ENCODE measurements around the gene HOXC4.
"Not testable (repeated sequence)": the region's sequence is repeated elsewhere in the genome, so short reads cannot be mapped to it uniquely, and the experiment has no call there.

Gene HOXC4

GRCh38 chr12:54098644-54099043, 45.0 kb downstream of the HOXC4 start:
- H3K4me3 ChIP-seq (ENCODE audit: low read depth in 1 of 2, low read length in 2 of 2); H3K9ac ChIP-seq (ENCODE audit: low read length); H3K4me1 ChIP-seq (ENCODE audit: insufficient read depth, low read length); H3K36me3 ChIP-seq (ENCODE audit: insufficient read depth, low read length); H3K27me3 ChIP-seq (ENCODE audit: control insufficient read depth in 1 of 2, insufficient read depth in 2 of 2, low read length in 2 of 2); H3K9me3 ChIP-seq (ENCODE audit: low read length); H3K27ac ChIP-seq (ENCODE audit: low read depth, low read length): not testable (repeated sequence)

- not testable (repeated sequence) for H3K36me3 ChIP-seq (ENCODE audit: insufficient read depth, low read length); H3K9me3 ChIP-seq (ENCODE audit: low read length); H3K9ac ChIP-seq (ENCODE audit: low read length); H3K4me1 ChIP-seq (ENCODE audit: insufficient read depth, low read length); H3K27ac ChIP-seq (ENCODE audit: low read depth, low read length); H3K27me3 ChIP-seq (ENCODE audit: control insufficient read depth in 1 of 2, insufficient read depth in 2 of 2, low read length in 2 of 2); H3K4me3 ChIP-seq (ENCODE audit: low read depth in 1 of 2, low read length in 2 of 2)
Measured at GRCh38 chr12:54100588-54100987, 47.0 kb downstream of the HOXC4 start.

- H3K27me3 ChIP-seq (ENCODE audit: control insufficient read depth in 1 of 2, insufficient read depth in 2 of 2, low read length in 2 of 2); H3K36me3 ChIP-seq (ENCODE audit: insufficient read depth, low read length); H3K27ac ChIP-seq (ENCODE audit: low read depth, low read length); H3K4me1 ChIP-seq (ENCODE audit: insufficient read depth, low read length); H3K9me3 ChIP-seq (ENCODE audit: low read length); H3K9ac ChIP-seq (ENCODE audit: low read length); H3K4me3 ChIP-seq (ENCODE audit: low read depth in 1 of 2, low read length in 2 of 2): not testable (repeated sequence)
Measured at GRCh38 chr12:54102223-54102622, 48.6 kb downstream of the HOXC4 start.

GRCh38 chr12:54103827-54104226, 50.2 kb downstream of the HOXC4 start:
- not testable (repeated sequence) for H3K9ac ChIP-seq (ENCODE audit: low read length); H3K4me3 ChIP-seq (ENCODE audit: low read depth in 1 of 2, low read length in 2 of 2); H3K27ac ChIP-seq (ENCODE audit: low read depth, low read length); H3K4me1 ChIP-seq (ENCODE audit: insufficient read depth, low read length); H3K9me3 ChIP-seq (ENCODE audit: low read length); H3K36me3 ChIP-seq (ENCODE audit: insufficient read depth, low read length); H3K27me3 ChIP-seq (ENCODE audit: control insufficient read depth in 1 of 2, insufficient read depth in 2 of 2, low read length in 2 of 2)
